ENCODE measurements around the gene FAM13A. TPM values are rescaled to one million over a fixed set of nuclear protein-coding genes. Genes with fewer than 3 reads are reported as not detected.

The FAM13A gene
- total and polyA plus RNA-seq, 11 donors = 3.7 to 30.4 (median 11.5) TPM

GRCh38 chr4:88724406-88724805, 332.6 kb downstream of the FAM13A start:
- Histone ChIP-seq H3K9me3 (no peaks in the 10 kb centered on the region), H3K27ac (peak overlapping the region in 2 of 12 donors; percentile 7 to 13), H3K27me3 (no peaks in the 10 kb centered on the region), H3K4me1 (peaks cover 5 to 68% (median 40%) of the 10 kb centered on the region in 12 donors), H3K4me3 (no peak overlapping the region), H3K36me3 (peaks cover 0 to 80% (median 54%) of the 10 kb centered on the region in 9 donors)
- DNase-seq (no peak), ATAC-seq (no peak)
- TF ChIP-seq, protein P1, sequence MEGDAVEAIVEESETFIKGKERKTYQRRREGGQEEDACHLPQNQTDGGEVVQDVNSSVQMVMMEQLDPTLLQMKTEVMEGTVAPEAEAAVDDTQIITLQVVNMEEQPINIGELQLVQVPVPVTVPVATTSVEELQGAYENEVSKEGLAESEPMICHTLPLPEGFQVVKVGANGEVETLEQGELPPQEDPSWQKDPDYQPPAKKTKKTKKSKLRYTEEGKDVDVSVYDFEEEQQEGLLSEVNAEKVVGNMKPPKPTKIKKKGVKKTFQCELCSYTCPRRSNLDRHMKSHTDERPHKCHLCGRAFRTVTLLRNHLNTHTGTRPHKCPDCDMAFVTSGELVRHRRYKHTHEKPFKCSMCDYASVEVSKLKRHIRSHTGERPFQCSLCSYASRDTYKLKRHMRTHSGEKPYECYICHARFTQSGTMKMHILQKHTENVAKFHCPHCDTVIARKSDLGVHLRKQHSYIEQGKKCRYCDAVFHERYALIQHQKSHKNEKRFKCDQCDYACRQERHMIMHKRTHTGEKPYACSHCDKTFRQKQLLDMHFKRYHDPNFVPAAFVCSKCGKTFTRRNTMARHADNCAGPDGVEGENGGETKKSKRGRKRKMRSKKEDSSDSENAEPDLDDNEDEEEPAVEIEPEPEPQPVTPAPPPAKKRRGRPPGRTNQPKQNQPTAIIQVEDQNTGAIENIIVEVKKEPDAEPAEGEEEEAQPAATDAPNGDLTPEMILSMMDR (IDR thresholded peaks at IDR 0.05) = no peak
- TF ChIP-seq POLR2A (IDR thresholded peaks at IDR 0.05) = no peak
- intact Hi-C loops (cut with DNase I) = loop anchor here in 1 of 10 donors (5.0 kb wide), 1 partner anchor 33 kb away; no protein-coding TSS in a partner anchor
- 55 to 77% (median 61%) methylated on average over 2 of the region's 2 CpGs for WGBS, 4 donors

GRCh38 chr4:88722828-88723227, 334.2 kb downstream of the FAM13A start:
- Histone ChIP-seq H3K4me1 (peaks cover 2 to 52% (median 29%) of the 10 kb centered on the region in 12 donors), H3K36me3 (peaks cover 0 to 71% (median 52%) of the 10 kb centered on the region in 9 donors), H3K27me3 (no peaks in the 10 kb centered on the region), H3K27ac (peak overlapping the region in 4 of 12 donors; percentile 2 to 25 (median 11)), H3K9me3 (peaks cover 0 to 6% (median 2%) of the 10 kb centered on the region in 12 donors), H3K4me3 (no peak overlapping the region)
- ATAC-seq = peak; percentile 57 to 68 (median 62)
- TF ChIP-seq, protein P1 (IDR thresholded peaks at IDR 0.05) = no peak
- TF ChIP-seq POLR2A (IDR thresholded peaks at IDR 0.05) = no peak
- WGBS, 4 donors = 52 to 71% (median 64%) methylated on average over 2 of the region's 2 CpGs
- peak in 1 of 5 donors; percentile 52 for DNase-seq
- intact Hi-C loops (cut with DNase I) = loop anchor here in 1 of 10 donors (5.0 kb wide), 1 partner anchor 34 kb away; no protein-coding TSS in a partner anchor

DNA sequence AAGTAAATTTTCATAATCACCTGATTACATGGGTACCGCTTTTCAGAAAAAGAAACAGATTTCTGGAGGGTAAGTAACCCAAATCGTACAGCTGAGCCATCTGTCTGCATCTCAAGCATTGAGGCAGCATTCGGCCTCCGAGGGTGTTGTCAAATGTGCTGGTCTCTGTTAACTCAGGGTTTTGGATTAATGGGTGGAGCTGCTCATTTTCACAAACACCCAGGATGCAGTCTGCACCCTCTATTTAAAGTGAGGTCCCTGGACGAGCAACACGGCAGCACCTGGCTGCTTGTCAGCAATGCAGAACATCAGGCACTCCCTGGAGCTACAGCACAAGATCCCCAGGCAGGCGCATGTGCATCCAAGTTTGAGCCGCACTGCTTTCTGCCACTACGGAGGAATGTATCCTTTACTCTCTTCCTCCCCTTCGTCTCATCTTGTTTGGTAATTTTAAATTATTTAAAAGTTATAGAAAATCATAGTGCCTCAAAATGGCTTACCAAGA, 334.7 kb downstream of the FAM13A start:
- Histone ChIP-seq H3K9me3 (peaks cover 0 to 11% (median 6%) of the 10 kb centered on the region in 12 donors), H3K27ac (peak overlapping the region in 5 of 12 donors; percentile 2 to 25 (median 4)), H3K36me3 (peaks cover 0 to 71% (median 52%) of the 10 kb centered on the region in 9 donors), H3K4me3 (no peak overlapping the region), H3K4me1 (peaks cover 0 to 48% (median 28%) of the 10 kb centered on the region in 12 donors), H3K27me3 (no peaks in the 10 kb centered on the region)
- TF ChIP-seq POLR2A (IDR thresholded peaks at IDR 0.05) = no peak
- TF ChIP-seq, protein P1 (IDR thresholded peaks at IDR 0.05) = no peak
- DNase-seq (peak in 4 of 5 donors; percentile 35 to 74 (median 42)), ATAC-seq (peak; percentile 45 to 83 (median 76))
- intact Hi-C loops (cut with DNase I) = loop anchor here in 1 of 10 donors (5.0 kb wide), 1 partner anchor 35 kb away; no protein-coding TSS in a partner anchor
- WGBS, 4 donors = 55 to 69% (median 63%) methylated on average over 10 of the region's 10 CpGs

All from heart left ventricle (tissue), 16 donors.